GM13977 (cell line): Measurements from ENCODE around the gene ARID4B.
"Not testable (repeated sequence)": the region's sequence is repeated elsewhere in the genome, so short reads cannot be mapped to it uniquely, and the experiment has no call there.

ENCODE experiments used
- DNase-seq: peaks from one replicate; pipeline ENCODE4 v3.0.0; 2012; ENCODE audit warnings: low spot score
- CTCF ChIP-seq: IDR thresholded peaks from 2 replicates; pipeline ENCODE4 v1.5.1; 2012; ENCODE audit warnings: mild to moderate bottlenecking, control low read depth; ENCODE audit not compliant: insufficient read depth; ENCODE audit errors: extremely low read depth, missing control alignments
- in situ Hi-C: fragments of 300-500 bp; cut with MboI; formaldehyde crosslinking; loops from one replicate; pipeline ENCODE4 v1.12.0; 2022; ENCODE audit warnings: low sequenced_read_pairs, low pct_unique_long_range_greater_than_20kb, mixed read lengths, inconsistent platforms; ENCODE audit not compliant: unreplicated experiment

Gene ARID4B

DNA sequence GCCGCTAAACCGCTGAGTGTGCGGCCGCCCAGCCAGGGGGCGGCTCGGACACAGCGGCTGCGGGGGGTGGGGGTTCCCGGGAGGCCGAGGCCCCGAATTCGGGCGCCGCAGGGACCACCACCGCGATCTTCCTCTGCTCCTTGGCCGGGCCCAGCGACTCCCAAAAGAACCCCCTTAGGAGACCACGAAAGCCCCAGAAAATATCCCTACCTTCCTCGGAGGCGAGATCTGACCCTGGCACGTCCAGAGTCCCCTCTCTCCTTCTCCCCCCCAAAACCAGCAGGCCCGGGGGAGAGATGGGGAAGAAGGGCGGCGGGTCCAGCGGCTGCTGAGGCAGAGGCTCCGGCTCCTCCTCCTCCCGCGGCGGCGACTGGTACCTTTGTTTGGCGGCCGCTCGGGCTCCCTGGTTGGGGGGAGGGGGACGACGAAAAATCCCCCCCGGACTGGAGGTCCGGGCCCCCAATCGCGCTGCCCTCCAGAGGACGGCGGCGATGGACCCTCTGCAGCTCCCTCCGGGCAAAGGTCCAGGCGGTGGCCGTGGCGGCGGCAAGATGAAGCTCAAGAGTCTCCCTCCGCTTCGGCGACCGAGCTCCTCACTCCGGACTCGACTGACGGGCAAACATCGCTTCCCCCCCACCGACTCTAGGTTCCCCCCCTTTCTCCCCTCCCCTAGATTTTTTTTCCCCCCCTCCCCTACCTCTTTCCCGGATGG is at the start of gene ARID4B:
Gene ARID4B (minus strand): TSS at position 621 of the 712 bp plus-strand sequence. CDS start 1,260 bp downstream, outside the sequence.
- no peak for TF ChIP-seq CTCF

GRCh38 chr1:235375919-235376605 is 48.1 kb upstream of the ARID4B start:
- no peak for TF ChIP-seq CTCF
- in situ Hi-C loops: no loop called here

More for the DNA sequence above, at the start of gene ARID4B:
- in situ Hi-C loops: no loop called here
- no peak for DNase-seq

GRCh38 chr1:235369802-235370201 is 41.8 kb upstream of the ARID4B start:
- in situ Hi-C loops: no loop called here
- DNase-seq: no peak

More at GRCh38 chr1:235375919-235376605, 48.1 kb upstream of the ARID4B start:
- no peak for DNase-seq

DNA sequence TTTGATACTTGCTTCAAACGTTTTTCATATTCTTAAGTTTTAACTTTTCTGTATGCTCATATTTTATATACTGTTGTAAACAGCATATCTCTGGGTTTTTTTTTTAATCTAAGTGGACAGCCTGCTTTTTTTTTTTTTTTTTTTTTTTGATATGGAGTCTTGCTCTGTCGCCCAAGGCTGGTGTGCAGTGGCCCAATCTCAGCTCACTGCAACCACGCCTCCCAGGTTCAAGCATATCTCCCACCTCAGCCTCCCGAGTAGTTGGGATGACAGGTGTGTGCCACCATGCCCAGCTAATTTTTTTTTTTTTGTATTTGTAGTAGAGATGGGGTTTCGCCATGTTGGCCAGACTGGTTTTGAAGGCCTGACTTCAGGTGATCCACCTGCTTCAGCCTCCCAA is 40.4 kb upstream of the ARID4B start:
- no peak for TF ChIP-seq CTCF
- DNase-seq: no peak
- in situ Hi-C loops: no loop called here

More at GRCh38 chr1:235369802-235370201, 41.8 kb upstream of the ARID4B start:
- TF ChIP-seq CTCF: no peak

DNA sequence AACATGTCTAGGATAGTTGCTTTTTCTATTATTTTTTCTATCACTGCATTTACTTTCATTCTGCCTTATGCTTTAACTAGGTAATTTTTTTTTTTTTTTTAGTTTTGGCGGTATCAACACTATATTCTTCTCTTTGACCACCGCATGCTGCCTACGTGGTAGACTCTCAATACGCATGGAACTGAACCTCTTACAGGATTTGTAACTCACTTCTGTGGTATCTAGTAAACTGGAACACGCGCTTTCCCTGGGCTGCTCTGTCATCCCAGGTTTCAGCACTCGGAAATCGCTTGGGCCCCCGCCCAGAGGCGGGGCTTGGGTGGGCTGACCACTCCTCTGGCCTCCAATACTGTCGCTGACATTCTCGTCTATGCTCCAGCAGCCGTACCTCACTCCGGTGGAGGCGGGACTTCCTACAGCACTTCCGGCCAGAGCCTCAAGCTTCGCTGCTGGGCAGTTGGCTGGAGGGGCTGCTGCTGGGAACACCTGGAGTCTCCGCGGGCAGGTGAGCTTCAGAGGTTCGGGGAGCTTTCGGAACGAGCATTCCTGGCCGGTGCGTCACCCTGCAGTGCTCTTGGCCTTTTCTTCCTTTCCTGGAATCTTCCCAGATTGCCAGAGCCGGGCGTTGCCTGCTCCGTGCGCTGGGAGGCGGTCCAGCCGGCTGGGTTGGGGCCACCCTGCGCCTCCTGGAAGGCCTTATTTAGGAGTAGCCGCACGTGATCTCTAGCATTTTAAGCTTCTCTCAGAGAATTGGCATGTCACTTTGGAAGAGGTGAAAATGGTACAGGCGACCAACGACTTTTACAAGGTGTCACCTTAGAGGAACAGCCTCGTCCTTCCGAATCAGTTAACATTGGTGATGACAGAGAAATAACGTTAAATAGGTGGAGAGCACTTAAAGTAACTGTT is 39.3 kb upstream of the ARID4B start, which contains the start of gene TBCE:
Gene TBCE (plus strand): TSS at position 428 of the 909 bp plus-strand sequence. CDS start 12,623 bp downstream, outside the sequence.
- peak; percentile 95 for DNase-seq
- in situ Hi-C loops: no loop called here
- TF ChIP-seq CTCF: no peak

GRCh38 chr1:235366286-235366685 is 38.3 kb upstream of the ARID4B start:
- no peak for DNase-seq
- TF ChIP-seq CTCF: no peak
- in situ Hi-C loops: no loop called here

DNA sequence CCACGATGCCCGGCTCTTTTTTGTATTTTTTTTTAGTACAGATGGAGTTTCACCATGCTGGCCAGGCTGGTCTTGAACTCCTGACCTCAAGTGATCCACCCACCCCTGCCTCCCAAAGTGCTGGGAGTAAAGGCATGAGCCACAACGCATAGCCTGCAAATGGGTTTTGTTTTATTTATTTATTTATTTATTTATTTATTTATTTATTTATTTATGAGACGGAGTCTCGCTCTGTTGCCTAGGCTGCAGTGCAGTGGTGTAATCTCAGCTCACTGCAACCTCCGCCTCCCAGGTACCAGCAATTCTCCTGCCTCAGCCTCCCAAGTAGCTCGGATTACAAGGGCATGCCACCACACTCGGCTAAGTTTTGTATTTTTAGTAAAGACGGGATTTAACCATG is 36.2 kb upstream of the ARID4B start:
- DNase-seq, in situ Hi-C loops: not testable (repeated sequence)
